ENCODE measurements around the gene SRMS.
A peak's percentile ranks its signal among the peaks of the same experiment; 100 is the strongest.

DNA sequence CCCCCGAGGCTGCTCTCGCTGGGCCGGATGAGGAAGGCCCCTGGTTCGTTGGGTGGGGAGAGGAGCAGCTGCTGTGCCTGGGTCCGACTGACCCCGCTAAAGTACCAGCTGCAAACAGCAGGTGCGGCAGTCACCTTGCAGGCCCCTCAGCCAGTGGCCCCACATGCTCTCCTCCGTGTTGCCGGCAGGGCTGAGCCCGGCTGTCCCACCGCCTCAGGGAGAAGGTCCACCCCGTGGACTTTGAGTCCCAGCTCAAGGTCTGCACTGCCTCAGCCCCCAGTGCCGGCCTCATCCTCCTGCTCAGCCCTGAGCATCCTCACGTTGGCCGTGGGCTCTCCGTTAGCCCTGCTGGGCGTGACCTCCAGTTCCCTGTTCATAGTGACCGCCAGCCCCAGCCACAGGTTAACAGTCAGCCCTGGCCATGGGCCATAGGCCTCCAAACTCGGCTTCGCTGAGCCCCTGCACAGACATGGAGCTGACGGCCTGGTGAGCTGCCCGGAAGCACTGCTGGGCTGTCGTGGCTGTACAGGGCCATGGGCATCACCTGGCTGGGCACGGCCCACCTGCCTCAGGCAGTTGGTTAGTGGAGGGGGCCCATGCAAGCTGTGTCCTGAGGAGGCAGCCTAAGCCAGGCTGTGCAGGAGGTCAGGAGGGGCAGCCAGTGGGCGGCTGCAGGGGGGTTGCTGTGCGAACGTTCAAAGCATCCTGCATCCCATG, 3.1 kb downstream of the SRMS start:
- TF ChIP-seq BHLHE40 (IDR thresholded peaks at IDR 0.05; ENCODE audit: low read length) (no peak), MTF2 (CRISPR knock-in tag; IDR thresholded peaks at IDR 0.05; ENCODE audit: borderline replicate concordance) (peak; percentile 45; the same call in 1 of the 2 replicates), ZNF780A (CRISPR knock-in tag; IDR thresholded peaks at IDR 0.05) (no peak), EZH2 (conservative IDR thresholded peaks at IDR 0.05; ENCODE audit: low read depth, low read length) (no peak), SMARCE1 (IDR thresholded peaks at IDR 0.05; ENCODE audit: borderline replicate concordance) (no peak)
- TF ChIP-seq, protein P1, sequence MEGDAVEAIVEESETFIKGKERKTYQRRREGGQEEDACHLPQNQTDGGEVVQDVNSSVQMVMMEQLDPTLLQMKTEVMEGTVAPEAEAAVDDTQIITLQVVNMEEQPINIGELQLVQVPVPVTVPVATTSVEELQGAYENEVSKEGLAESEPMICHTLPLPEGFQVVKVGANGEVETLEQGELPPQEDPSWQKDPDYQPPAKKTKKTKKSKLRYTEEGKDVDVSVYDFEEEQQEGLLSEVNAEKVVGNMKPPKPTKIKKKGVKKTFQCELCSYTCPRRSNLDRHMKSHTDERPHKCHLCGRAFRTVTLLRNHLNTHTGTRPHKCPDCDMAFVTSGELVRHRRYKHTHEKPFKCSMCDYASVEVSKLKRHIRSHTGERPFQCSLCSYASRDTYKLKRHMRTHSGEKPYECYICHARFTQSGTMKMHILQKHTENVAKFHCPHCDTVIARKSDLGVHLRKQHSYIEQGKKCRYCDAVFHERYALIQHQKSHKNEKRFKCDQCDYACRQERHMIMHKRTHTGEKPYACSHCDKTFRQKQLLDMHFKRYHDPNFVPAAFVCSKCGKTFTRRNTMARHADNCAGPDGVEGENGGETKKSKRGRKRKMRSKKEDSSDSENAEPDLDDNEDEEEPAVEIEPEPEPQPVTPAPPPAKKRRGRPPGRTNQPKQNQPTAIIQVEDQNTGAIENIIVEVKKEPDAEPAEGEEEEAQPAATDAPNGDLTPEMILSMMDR (CRISPR knock-in tag; IDR thresholded peaks at IDR 0.05), result peak; percentile 32; the same call in 1 of the 2 replicates
- TF ChIP-seq, protein P2, sequence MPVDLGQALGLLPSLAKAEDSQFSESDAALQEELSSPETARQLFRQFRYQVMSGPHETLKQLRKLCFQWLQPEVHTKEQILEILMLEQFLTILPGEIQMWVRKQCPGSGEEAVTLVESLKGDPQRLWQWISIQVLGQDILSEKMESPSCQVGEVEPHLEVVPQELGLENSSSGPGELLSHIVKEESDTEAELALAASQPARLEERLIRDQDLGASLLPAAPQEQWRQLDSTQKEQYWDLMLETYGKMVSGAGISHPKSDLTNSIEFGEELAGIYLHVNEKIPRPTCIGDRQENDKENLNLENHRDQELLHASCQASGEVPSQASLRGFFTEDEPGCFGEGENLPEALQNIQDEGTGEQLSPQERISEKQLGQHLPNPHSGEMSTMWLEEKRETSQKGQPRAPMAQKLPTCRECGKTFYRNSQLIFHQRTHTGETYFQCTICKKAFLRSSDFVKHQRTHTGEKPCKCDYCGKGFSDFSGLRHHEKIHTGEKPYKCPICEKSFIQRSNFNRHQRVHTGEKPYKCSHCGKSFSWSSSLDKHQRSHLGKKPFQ (CRISPR knock-in tag; IDR thresholded peaks at IDR 0.05; ENCODE audit: insufficient replicate concordance), result no peak
- TF ChIP-seq, protein P3, sequence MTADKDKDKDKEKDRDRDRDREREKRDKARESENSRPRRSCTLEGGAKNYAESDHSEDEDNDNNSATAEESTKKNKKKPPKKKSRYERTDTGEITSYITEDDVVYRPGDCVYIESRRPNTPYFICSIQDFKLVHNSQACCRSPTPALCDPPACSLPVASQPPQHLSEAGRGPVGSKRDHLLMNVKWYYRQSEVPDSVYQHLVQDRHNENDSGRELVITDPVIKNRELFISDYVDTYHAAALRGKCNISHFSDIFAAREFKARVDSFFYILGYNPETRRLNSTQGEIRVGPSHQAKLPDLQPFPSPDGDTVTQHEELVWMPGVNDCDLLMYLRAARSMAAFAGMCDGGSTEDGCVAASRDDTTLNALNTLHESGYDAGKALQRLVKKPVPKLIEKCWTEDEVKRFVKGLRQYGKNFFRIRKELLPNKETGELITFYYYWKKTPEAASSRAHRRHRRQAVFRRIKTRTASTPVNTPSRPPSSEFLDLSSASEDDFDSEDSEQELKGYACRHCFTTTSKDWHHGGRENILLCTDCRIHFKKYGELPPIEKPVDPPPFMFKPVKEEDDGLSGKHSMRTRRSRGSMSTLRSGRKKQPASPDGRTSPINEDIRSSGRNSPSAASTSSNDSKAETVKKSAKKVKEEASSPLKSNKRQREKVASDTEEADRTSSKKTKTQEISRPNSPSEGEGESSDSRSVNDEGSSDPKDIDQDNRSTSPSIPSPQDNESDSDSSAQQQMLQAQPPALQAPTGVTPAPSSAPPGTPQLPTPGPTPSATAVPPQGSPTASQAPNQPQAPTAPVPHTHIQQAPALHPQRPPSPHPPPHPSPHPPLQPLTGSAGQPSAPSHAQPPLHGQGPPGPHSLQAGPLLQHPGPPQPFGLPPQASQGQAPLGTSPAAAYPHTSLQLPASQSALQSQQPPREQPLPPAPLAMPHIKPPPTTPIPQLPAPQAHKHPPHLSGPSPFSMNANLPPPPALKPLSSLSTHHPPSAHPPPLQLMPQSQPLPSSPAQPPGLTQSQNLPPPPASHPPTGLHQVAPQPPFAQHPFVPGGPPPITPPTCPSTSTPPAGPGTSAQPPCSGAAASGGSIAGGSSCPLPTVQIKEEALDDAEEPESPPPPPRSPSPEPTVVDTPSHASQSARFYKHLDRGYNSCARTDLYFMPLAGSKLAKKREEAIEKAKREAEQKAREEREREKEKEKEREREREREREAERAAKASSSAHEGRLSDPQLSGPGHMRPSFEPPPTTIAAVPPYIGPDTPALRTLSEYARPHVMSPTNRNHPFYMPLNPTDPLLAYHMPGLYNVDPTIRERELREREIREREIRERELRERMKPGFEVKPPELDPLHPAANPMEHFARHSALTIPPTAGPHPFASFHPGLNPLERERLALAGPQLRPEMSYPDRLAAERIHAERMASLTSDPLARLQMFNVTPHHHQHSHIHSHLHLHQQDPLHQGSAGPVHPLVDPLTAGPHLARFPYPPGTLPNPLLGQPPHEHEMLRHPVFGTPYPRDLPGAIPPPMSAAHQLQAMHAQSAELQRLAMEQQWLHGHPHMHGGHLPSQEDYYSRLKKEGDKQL (CRISPR knock-in tag; IDR thresholded peaks at IDR 0.05; ENCODE audit: low read depth), result no peak
